ENCODE measurements around the gene IDH3B. TPM values are rescaled to one million over a fixed set of nuclear protein-coding genes. Genes with fewer than 3 reads are reported as not detected.
A peak's percentile ranks its signal among the peaks of the same experiment; 100 is the strongest.
"Not testable (repeated sequence)": the region's sequence is repeated elsewhere in the genome, so short reads cannot be mapped to it uniquely, and the experiment has no call there.

IDH3B gene
- total RNA-seq, 1 donor: 103 TPM

DNA sequence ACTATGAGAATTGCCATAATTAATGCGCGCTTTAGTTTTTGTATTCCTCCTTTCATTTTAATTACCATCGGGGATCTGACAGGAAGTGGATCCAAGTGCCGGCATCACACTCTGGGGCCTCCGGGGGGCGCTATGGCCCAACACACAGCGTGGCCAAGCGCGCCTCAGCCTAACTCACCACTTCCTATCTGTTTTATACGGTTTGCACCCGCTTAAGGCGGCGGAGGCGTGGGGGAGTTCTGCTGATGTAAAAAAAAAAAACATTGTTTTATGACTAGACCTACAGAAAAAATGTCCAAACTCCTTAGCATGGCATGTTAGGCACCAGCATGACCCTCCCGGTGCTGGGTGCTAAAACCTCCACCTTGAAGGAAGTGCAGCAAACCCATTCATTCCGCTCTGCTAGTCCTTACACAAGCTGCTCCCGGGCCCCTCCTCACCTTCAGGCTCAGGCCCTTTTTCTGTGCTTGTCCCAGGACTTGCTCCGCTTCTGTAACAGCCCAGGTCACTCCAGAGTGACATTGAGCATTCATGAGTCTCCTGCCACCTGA lies 24.1 kb upstream of the IDH3B start:
- Histone ChIP-seq H3K4me3 (ENCODE audit: low read length) (no peak overlapping the region), H3K4me1 (ENCODE audit: insufficient read depth, low read length) (peaks cover 23% of the 10 kb centered on the region), H3K9me3 (ENCODE audit: low read depth, low read length) (no peaks in the 10 kb centered on the region), H3K27me3 (ENCODE audit: insufficient read depth, low read length) (peaks cover 19% of the 10 kb centered on the region)

DNA sequence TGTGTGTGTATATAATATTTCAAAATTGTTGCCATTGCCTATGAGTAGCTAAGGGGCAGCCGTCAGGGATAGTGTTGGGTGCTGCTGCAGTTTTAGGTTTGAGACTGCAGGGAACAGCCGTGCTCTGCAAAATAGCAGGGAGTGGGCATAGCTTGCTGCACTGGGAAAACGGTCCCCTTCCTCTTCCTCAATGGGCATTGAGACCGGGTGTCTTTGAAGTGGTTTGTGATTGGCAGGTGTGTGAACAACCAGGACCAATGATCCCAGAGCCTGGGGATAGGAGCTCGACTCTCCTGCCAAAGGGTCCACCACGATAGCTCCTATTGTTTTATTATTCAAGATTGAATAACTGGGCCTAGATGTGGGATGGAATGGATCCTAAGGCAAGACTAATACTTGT lies 23.5 kb upstream of the IDH3B start:
- H3K4me1 ChIP-seq (ENCODE audit: insufficient read depth, low read length): peaks cover 23% of the 10 kb centered on the region
- no peak overlapping the region for H3K4me3 ChIP-seq (ENCODE audit: low read length)
- H3K9me3 ChIP-seq (ENCODE audit: low read depth, low read length): no peaks in the 10 kb centered on the region
- H3K27me3 ChIP-seq (ENCODE audit: insufficient read depth, low read length): peaks cover 19% of the 10 kb centered on the region

DNA sequence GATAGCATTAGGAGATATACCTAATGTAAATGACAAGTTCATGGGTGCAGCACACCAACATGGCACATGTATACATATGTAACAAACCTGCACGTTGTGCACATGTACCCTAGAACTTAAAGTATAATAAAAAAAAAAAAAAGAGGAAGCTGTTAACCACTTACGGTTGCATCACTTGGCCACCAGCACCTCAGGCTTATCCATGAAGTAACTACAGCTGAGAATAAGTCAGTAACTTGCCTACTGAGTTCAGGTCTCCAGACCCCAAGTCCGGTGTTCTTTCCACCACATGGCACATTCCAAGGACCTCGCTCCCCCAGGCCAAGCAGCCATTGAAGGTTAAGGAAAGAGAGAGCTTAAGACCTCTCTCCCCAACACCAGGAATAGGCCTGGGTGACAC lies 20.8 kb upstream of the IDH3B start:
- H3K9me3 ChIP-seq (ENCODE audit: low read depth, low read length); H3K27me3 ChIP-seq (ENCODE audit: insufficient read depth, low read length); H3K4me3 ChIP-seq (ENCODE audit: low read length): not testable (repeated sequence)
- H3K4me1 ChIP-seq (ENCODE audit: insufficient read depth, low read length): peaks cover 18% of the 10 kb centered on the region

DNA sequence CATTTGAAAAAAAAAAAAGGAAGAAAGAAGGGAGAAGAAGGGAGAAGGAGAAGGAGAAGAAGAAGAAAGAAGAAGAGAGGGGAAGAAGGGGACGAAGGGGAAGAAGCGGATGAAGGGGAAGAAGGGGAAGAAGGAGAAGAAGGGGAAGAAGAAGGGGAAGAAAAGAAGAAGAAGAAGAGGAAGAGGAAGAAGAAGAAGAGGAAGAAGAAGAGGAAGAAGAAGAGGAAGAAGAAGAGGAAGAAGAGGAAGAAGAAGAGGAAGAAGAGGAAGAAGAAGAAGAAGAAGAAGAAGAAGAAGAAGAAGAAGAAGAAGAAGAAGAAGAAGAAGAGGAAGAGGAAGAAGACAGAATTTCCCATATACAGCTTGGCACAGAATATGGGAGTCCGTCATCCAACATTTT lies 18.0 kb upstream of the IDH3B start:
- H3K4me3 ChIP-seq (ENCODE audit: low read length); H3K27me3 ChIP-seq (ENCODE audit: insufficient read depth, low read length); H3K9me3 ChIP-seq (ENCODE audit: low read depth, low read length); H3K4me1 ChIP-seq (ENCODE audit: insufficient read depth, low read length): not testable (repeated sequence)

DNA sequence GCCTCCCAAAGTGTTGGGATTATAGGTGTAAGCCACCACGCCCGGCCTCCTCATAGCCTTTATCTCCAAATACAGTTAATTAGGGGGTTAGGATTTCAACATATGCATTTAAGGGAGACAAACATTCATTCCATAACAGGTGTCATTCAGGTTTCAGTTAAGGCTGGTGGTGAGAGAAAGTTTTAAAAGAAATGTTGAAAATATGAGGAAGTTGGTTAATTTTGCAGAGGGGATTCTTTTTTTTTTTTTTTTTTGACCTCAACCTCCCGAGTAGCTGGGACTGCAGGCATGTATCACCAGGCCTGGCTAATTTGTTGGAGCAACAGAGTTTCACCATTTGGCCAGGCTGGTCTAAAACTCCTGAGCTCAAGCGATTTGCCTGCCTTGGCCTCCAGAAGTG lies 16.0 kb upstream of the IDH3B start:
- Histone ChIP-seq H3K27me3 (ENCODE audit: insufficient read depth, low read length) (no peaks in the 10 kb centered on the region), H3K9me3 (ENCODE audit: low read depth, low read length) (no peaks in the 10 kb centered on the region), H3K4me1 (ENCODE audit: insufficient read depth, low read length) (peaks cover 3% of the 10 kb centered on the region), H3K4me3 (ENCODE audit: low read length) (no peak overlapping the region)

DNA sequence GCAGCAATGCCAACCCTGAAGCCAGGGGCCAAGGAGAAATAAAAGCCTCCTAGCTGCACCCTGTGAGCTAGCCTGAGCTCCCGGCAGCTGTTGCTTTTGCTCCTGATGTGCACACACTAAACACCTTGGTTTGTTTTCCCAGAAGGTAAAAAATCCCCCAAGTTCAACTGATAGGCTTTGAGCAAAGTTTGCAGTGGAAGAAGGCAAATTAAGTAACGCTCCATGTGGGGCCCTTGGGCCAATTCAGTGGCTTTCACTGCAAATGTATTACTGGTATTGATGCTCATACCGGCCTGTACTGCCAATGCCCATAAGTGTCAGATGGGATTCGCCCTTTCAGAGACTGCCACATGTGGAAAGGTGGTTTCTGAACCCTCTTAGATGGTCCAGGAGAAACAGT lies 9.4 kb upstream of the IDH3B start:
- Histone ChIP-seq H3K27me3 (ENCODE audit: insufficient read depth, low read length) (no peaks in the 10 kb centered on the region), H3K4me3 (ENCODE audit: low read length) (no peak overlapping the region), H3K9me3 (ENCODE audit: low read depth, low read length) (no peaks in the 10 kb centered on the region), H3K4me1 (ENCODE audit: insufficient read depth, low read length) (no peaks in the 10 kb centered on the region)

DNA sequence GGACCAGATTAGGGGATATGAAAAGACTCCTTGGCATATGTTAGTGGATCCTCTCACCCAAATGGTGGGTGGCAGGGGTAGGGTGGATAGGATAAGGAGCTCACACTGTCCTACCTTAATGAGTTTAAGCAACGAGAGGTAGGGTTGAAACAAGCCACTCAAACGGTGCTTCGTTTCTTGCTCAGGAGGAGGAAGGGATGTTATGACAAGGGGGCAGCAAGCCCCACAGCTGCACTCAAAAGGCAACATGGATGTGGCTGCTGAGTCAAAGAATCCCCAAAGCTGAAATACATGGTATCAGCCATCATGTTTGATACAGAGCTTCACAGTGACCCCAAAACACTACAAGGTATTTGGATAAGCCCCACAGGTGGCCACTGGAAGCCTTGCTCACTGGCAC lies 8.4 kb upstream of the IDH3B start:
- no peaks in the 10 kb centered on the region for H3K4me1 ChIP-seq (ENCODE audit: insufficient read depth, low read length)

DNA sequence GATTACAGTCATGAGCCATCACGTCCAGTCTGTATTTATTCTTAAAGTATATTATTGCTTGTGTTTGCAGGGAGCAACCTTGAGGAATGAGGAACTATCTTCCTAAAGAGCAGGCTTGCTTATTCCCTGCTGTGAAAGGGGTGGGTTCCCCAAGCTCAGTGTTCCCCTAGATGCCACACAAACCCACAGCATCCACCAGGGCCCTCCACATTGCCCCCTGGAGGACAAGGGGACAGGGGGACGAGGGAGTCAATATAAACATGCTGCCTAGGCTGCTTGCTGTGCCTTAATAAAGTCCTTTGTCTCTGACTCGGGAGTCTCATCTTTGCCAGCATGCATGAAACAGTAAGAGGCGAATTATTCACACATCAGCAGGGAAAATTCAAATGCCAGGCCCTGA lies 8.0 kb upstream of the IDH3B start:
- Histone ChIP-seq H3K4me1 (ENCODE audit: insufficient read depth, low read length) (no peaks in the 10 kb centered on the region), H3K4me3 (ENCODE audit: low read length) (no peak overlapping the region), H3K9me3 (ENCODE audit: low read depth, low read length) (no peaks in the 10 kb centered on the region), H3K27me3 (ENCODE audit: insufficient read depth, low read length) (no peaks in the 10 kb centered on the region)

More for the DNA sequence above, 8.4 kb upstream of the IDH3B start:
- Histone ChIP-seq H3K9me3 (ENCODE audit: low read depth, low read length) (no peaks in the 10 kb centered on the region), H3K27me3 (ENCODE audit: insufficient read depth, low read length) (no peaks in the 10 kb centered on the region), H3K4me3 (ENCODE audit: low read length) (no peak overlapping the region)

DNA sequence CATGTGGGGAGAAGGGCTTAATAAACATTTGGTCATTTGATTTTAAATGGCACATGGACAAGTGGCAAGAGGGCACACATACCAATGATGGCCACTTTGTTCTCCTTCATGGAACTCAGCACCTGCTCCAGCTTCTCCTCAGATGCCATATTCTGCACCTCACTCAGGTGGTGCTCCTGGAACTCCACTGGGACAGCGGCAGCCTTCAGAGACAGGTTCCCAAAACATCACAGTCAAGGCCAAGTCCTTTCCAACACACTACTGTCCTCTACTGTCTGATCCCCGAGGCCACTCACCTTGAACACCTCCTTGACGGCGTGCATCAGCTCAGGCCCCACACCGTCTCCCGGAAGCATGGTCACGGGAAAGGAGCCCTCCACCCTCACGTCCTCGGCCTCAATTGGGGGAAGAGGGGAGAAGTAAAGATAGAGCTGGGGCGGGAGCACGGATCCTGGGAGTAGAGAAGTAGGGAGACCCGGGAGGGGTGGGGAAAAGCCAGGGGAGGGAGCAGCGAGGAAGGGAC lies 591 bp downstream of the IDH3B start:
- H3K9me3 ChIP-seq (ENCODE audit: low read depth, low read length): no peaks in the 10 kb centered on the region
- H3K4me3 ChIP-seq (ENCODE audit: low read length): peak overlapping the region; percentile 80
- no peaks in the 10 kb centered on the region for H3K27me3 ChIP-seq (ENCODE audit: insufficient read depth, low read length)
- peaks cover 16% of the 10 kb centered on the region for H3K4me1 ChIP-seq (ENCODE audit: insufficient read depth, low read length)

DNA sequence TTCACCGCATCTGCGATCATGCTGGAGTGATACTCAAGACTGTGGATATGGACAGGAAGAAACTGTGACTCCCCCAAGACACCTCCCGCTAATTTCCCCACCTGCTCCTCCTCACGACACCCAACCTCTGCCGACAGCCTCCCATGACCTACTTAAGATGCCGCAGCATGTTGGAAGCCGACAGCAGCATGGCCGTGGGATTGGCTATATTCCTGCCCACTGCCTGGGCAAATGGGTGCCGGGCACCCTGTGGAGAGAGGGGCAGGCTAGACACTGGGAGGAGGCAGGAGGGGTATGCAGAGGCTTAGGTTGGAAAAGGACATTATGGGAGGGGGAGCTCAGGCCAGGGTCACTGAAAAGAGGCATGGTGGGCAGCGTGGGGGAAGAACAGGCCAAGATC lies 4.5 kb downstream of the IDH3B start:
- no peaks in the 10 kb centered on the region for H3K9me3 ChIP-seq (ENCODE audit: low read depth, low read length)
- peaks cover 17% of the 10 kb centered on the region for H3K4me1 ChIP-seq (ENCODE audit: insufficient read depth, low read length)
- no peaks in the 10 kb centered on the region for H3K27me3 ChIP-seq (ENCODE audit: insufficient read depth, low read length)
- H3K4me3 ChIP-seq (ENCODE audit: low read length): no peak overlapping the region

DNA sequence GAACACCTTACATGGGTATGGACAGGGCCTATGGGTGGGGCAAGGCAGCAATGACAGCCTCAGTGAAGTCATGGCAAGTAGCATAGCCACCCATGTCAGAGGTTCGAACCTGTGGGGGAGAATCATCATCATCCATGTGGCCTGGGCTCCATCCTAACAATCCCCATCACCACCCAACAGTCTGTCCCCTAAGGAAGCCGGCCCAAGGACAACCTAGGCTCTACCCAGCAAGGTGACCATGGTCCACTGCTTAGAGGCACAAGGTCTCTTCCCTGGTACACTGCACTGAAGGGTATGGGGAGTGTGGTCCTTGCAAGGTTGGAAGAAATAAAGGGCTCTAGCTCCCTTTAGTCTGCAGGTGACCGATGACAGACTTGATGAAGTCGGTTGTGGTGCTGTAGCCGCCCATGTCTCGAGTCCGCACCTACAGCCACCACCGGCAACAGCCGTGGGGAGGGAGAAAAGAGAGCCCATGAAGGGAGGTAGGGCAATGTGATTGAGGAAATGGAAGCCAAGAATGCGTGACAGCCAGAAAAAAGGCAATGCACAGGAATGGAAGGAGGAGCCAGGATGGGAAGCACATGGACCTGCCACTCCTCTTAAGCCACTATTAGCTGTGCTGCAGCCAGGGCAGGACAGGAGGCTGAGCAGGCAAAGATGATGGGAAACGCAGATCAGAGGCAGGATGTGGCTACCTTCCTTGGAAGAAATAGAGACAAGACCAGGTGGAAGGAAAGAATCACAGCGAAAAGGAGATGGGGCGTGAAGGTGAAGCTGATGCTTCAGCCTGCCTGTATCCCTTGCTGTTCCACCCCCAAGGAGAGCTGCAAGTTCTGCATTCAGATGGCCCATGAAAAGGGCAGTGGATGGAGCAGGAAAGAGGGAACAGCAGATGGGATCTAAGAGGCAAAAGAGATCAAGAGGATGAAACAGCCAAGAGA lies 5.3 kb downstream of the IDH3B start:
- H3K27me3 ChIP-seq (ENCODE audit: insufficient read depth, low read length): no peaks in the 10 kb centered on the region
- H3K4me3 ChIP-seq (ENCODE audit: low read length): no peak overlapping the region
- H3K9me3 ChIP-seq (ENCODE audit: low read depth, low read length): no peaks in the 10 kb centered on the region

DNA sequence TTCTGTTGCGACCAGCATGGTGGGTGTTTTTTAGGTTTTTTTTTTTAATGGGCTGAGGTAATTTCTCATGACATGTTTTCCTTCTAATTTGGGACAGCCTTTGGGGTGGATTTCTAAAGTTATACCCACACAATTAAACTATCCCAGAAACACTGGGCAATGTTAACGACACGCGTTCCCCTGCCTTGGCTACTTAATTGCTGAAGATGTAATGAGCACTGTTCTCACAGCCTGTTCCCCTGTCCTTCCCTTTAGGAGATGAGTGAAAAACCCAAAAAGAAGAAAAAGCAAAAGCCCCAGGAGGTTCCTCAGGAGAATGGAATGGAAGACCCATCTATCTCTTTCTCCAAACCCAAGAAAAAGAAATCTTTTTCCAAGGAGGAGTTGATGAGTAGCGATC lies 6.3 kb downstream of the IDH3B start:
- H3K9me3 ChIP-seq (ENCODE audit: low read depth, low read length): no peaks in the 10 kb centered on the region
- H3K4me3 ChIP-seq (ENCODE audit: low read length): no peak overlapping the region
- peaks cover 22% of the 10 kb centered on the region for H3K4me1 ChIP-seq (ENCODE audit: insufficient read depth, low read length)
- H3K27me3 ChIP-seq (ENCODE audit: insufficient read depth, low read length): no peaks in the 10 kb centered on the region

More for the DNA sequence above, 5.3 kb downstream of the IDH3B start:
- H3K4me1 ChIP-seq (ENCODE audit: insufficient read depth, low read length): peaks cover 21% of the 10 kb centered on the region

DNA sequence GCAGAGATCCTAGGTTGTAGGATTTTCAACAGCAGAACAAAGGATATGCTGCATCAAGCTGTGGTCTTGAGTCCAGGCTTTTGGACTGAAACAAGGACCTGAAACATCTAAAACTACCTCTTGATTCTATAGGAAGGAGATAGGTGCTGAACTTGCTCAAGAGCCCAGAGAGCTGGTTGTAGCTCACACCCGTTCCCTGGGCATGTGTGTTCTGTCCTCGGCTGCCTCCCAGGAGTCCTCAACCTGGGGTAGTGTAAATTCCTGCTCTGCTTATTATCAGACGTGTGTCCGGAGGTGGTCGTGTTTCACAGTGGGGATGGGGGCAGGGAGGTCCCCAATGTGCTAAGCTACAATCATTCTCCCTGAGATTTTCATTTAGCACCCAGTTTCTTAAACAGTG lies 6.8 kb downstream of the IDH3B start:
- H3K9me3 ChIP-seq (ENCODE audit: low read depth, low read length): no peaks in the 10 kb centered on the region
- peaks cover 22% of the 10 kb centered on the region for H3K4me1 ChIP-seq (ENCODE audit: insufficient read depth, low read length)
- H3K4me3 ChIP-seq (ENCODE audit: low read length): no peak overlapping the region
- H3K27me3 ChIP-seq (ENCODE audit: insufficient read depth, low read length): no peaks in the 10 kb centered on the region

DNA sequence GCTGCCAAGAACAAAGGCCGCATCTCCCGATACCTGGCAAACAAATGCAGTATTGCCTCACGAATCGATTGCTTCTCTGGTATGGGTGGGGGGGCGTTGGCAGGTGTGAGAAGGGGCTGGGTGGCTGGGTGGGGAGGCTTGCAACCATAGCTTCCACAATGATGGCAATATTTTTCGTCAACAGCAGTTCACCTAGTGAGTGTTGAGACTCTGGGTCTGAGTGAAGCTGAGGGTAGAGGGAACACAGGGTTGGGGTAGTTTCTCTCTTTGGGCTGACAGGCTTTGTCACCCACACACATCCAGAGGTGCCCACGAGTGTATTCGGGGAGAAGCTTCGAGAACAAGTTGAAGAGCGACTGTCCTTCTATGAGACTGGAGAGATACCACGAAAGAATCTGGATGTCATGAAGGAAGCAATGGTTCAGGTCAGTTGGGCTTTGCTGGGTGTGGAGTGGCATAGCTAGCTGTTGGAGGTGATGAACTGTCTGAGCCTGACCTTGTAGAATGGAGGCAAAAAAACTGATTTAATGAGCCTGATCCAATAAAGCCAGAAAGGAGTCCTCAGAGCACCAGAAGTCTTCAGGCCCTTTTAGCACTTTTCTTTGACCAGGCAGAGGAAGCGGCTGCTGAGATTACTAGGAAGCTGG lies 7.4 kb downstream of the IDH3B start:
- H3K4me3 ChIP-seq (ENCODE audit: low read length): no peak overlapping the region
- peaks cover 25% of the 10 kb centered on the region for H3K4me1 ChIP-seq (ENCODE audit: insufficient read depth, low read length)
- H3K27me3 ChIP-seq (ENCODE audit: insufficient read depth, low read length): no peaks in the 10 kb centered on the region
- H3K9me3 ChIP-seq (ENCODE audit: low read depth, low read length): no peaks in the 10 kb centered on the region

DNA sequence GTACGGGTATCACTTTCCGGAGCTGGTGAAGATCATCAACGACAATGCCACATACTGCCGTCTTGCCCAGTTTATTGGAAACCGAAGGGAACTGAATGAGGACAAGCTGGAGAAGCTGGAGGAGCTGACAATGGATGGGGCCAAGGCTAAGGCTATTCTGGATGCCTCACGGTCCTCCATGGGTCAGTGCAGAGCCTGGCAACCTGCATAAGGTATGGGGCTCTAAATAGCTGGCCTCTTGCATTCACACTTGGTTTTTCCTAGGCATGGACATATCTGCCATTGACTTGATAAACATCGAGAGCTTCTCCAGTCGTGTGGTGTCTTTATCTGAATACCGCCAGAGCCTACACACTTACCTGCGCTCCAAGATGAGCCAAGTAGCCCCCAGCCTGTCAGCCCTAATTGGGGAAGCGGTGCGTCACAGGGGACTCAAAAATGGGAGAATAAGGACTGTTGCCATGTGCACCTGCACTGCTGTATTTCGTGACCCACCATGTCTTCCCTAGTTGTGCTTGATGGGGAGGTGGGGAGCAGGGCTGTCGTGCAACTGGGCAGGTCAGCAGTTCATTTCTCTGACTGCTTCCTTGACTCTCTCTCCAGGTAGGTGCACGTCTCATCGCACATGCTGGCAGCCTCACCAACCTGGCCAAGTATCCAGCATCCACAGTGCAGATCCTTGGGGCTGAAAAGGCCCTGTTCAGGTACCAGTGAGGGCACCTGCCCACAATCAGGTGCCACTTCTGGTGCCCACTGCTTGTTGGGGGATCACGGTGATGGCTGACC lies 8.5 kb downstream of the IDH3B start:
- Histone ChIP-seq H3K9me3 (ENCODE audit: low read depth, low read length) (no peaks in the 10 kb centered on the region), H3K4me3 (ENCODE audit: low read length) (no peak overlapping the region), H3K4me1 (ENCODE audit: insufficient read depth, low read length) (peaks cover 32% of the 10 kb centered on the region), H3K27me3 (ENCODE audit: insufficient read depth, low read length) (no peaks in the 10 kb centered on the region)

Measured in mononuclear cell (primary cell).